GM18858 (cell line): ENCODE results near the gene TBC1D3C.
"Not testable (repeated sequence)": the region's sequence is repeated elsewhere in the genome, so short reads cannot be mapped to it uniquely, and the experiment has no call there.

Experiments
- ATAC-seq: cut with Tn5 transposase; IDR thresholded peaks from one replicate; pipeline ENCODE4 v1.9.1; 2021; ENCODE audit not compliant: unreplicated experiment

The TBC1D3C gene

DNA sequence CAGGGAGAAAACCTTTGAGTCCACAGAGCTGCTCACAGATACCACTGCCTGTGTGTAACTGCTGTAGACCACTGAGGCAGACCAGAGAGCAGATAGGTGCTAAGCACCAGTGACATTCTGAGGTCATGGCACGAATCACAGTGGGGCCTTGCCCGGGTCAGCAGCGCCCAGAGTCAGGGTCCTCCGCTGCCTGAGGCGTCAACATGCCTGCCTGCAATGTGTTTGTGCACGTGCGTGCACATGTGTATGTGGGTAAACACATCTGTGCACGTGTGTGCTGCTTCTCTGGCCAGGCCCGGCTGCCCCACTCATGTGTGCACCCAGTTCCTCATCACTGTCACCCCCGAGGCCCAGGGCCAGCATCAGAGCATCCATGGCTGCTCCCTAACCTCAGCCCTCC is at the start of gene TBC1D3C:
TSS of gene TBC1D3C (minus strand) at position 101 of the 400 bp plus-strand sequence. CDS start 1,568 bp downstream, outside the sequence.
- ATAC-seq: not testable (repeated sequence)

DNA sequence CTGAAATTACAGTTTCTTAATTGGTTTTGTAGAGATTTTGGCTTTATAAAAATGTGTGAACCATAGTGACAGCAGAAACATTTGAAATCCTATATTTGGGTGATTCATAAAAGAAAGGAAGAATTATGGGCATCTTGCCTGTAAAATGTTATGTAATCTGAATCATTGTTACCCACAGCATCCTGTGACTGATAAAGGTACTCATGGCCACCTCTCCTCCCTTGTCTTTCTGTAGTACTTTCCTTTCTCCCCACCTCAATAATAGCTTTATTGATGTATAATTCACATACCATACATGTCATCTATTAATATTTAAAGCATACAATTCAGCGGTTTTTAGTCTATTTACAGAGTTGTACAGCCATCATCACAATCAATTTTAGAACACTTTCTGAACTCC is 30.8 kb upstream of the TBC1D3C start:
- not testable (repeated sequence) for ATAC-seq

DNA sequence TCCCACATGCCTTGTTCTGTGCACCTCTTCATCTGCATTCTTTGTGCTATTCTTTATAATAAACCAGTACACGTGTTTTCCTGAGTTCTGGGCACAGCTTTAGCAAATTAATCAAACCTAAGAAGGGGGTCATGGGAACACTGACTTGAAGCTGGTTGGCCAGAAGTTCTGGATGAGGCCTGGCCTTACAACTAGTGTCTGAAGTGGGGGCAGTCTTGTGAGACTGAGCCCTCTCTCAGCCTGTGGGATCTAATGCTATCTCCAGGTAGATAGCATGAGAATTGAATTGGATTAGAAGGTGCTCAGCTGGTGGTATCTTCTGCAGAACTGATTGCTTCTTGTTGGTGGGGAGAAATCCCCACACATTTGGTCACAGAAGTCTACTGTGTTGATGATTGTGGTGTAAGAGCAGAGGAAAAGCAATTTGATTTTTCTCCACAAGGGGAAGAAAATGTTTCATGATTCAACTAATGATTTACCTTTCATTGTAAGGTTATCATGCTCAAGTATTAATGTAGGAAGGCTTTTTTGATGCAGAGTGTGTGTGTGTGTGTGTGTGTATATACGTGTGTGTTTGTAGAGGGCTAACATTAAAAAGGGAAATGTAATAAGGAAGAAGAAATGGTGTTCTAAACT is 25.7 kb upstream of the TBC1D3C start:
- ATAC-seq: not testable (repeated sequence)

DNA sequence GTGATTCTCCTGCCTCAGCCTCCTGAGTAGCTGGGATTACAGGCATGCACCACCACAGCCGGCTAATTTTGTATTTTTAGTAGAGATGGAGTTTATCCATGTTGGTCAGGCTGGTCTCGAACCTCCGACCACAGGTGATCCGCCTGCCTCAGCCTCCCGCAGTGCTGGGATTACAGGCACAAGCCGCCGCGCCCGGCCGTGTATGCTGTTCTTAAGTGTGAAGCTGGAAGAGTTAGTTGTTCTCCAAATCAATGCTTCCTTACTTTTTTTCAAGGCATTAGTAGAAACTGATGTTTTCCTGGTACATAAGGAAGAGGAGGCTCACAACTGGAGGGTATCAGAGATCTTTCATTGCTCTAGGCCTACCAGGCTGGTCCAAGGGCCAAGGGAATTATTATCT is 19.7 kb upstream of the TBC1D3C start:
- not testable (repeated sequence) for ATAC-seq

DNA sequence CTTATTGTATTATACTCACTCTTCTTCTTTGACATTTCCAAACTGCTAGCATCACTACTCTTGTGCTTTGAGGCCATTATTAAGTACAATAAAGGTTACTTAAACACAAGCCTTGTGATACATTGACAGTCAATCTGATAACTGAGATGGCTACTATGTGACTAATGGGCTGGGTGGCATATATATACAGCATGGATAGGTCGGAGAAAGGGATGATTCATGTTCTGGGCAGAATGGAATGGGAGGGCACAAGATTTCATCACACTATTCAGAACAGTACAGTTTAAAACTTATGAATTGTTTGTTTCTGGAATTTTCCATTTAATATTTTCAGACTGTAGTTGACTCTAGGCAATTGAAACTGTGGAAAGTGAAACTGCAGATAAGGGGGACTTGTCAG is 18.9 kb upstream of the TBC1D3C start:
- not testable (repeated sequence) for ATAC-seq
